Heart left ventricle (tissue), 13 donors: Measurements from ENCODE around the gene HLA-DOA.

Source experiments
- CTCF ChIP-seq, 12 donors: fragments of 200-600 bp; sonication (generic) in 4 of 12; IDR thresholded peaks; one replicate each; pipeline versions ENCODE4 v1.5.0 to v1.8.0; 2018 to 2022; ENCODE audit warnings: antibody characterized with exemption in 12 of 12, mild to moderate bottlenecking in 5 of 12
- POLR2A ChIP-seq, 2 donors: fragments of 450-650 bp; IDR thresholded peaks; one replicate each; pipeline ENCODE4 v1.6.1; 2017; ENCODE audit warnings: antibody characterized with exemption in 2 of 2, mild to moderate bottlenecking in 2 of 2, moderate library complexity in 2 of 2
- donor health status: ischemic (EF 13 %, LVEDD 7.1; RV severe dilation, severe dysfunction).
- donor health status: DM: no; HTN: yes; CAD: no.
- donor health status: DM: no; HTN: no; CAD: no.
- donor health status: ischemic (EF 25% LVEDD 6.9; RV normal size, moderate dysfunction).
- donor health status: ischemic (EF 25% LVEDD 5.7; RV mildly dilated, moderate dysfunction).
- donor health status: ischemic (EF 35%, LVEDD 5.7; RV mildly dilated, moderate dysfunction).
- donor health status: nonischemic (EF 11% LVEDD 7.7; RV severe dilation, severe dysfunction).
- donor health status: DM: yes; HTN: yes; CAD: no.
- donor health status: PGD.
- donor health status: ischemic (EF 29% LVEDD 5.4; RV normal size, mild dysfunction).
- donor health status: nonischemic (EF 23%, LVEDD 6.1; RV moderate dilation, normal function).

- TF ChIP-seq CTCF (IDR thresholded peaks at IDR 0.05) (no peak), POLR2A (IDR thresholded peaks at IDR 0.05) (no peak)
These were observed 27.1 kb upstream of the HLA-DOA start for GRCh38 chr6:33036535-33036934.
